Effector CD8-positive, alpha-beta T cell (primary cell): ENCODE data around the gene DENND1B.

Source experiments
- DNase-seq: peaks from one replicate; lab custom pipeline; 2025; lab: John Stamatoyannopoulos, UW

DENND1B gene

GRCh38 chr1:197467881-197468280 lies 307.4 kb downstream of the DENND1B start:
- DNase-seq: no peak

- no peak for DNase-seq
These were observed 308.5 kb downstream of the DENND1B start for GRCh38 chr1:197466813-197467212.

- no peak for DNase-seq
These were observed 309.6 kb downstream of the DENND1B start for GRCh38 chr1:197465528-197466327.

- no peak for DNase-seq
These were observed 311.2 kb downstream of the DENND1B start for GRCh38 chr1:197464044-197464443.

- no peak for DNase-seq
These were observed 312.1 kb downstream of the DENND1B start for GRCh38 chr1:197463142-197463541.

GRCh38 chr1:197462539-197462938 lies 312.7 kb downstream of the DENND1B start:
- no peak for DNase-seq
